Ecto neural progenitor cell (in vitro differentiated cells): Measurements from ENCODE around the gene CAMTA1.
A peak's percentile ranks its signal among the peaks of the same experiment; 100 is the strongest.

ENCODE experiments used
- DNase-seq: peaks from one replicate; pipeline ENCODE4 v3.0.0-alpha.2; 2018; ENCODE audit warnings: low spot score

Gene CAMTA1

DNA sequence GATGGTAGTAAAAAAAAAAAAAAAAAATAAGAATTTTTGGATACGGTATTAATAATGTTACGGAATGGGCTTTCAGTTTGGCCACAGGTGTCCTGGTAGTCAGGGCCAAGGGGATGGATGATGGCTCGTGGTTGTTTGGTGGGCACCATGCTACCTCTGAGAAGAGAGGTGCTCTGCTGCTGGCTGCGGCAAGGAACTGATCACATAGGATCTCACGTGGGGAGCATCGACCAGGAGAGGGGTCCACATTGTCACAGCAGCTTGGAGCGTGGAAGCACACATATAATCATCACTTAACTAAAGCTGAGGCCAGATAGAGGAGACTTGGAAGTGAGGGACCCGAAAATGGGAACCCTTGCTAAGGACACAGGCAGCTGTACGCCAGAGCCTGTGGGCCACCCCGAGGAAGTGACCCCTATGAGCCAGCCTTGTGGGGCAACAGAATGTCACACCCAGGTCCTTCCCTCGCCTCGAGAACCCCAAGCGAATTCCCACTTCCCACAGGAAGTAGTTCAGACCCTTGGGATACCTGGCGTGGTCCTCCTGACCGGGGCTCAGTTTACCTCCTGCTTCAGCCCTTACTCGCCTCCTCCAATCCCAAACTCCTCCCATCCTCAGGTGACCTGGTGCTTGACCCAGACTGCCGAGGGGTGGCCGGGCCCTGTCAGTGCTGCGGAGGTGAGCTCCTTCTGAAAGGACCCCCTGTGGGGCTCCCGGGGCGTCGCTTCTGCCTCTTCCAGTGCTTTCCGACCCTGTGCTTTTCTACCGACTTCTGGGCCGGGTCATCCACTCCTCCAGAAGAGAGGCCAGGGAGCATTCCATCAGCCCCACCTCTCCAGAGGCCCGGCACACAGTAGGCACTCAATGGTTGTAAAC lies 222.0 kb downstream of the CAMTA1 start:
- peak; percentile 35 for DNase-seq

DNA sequence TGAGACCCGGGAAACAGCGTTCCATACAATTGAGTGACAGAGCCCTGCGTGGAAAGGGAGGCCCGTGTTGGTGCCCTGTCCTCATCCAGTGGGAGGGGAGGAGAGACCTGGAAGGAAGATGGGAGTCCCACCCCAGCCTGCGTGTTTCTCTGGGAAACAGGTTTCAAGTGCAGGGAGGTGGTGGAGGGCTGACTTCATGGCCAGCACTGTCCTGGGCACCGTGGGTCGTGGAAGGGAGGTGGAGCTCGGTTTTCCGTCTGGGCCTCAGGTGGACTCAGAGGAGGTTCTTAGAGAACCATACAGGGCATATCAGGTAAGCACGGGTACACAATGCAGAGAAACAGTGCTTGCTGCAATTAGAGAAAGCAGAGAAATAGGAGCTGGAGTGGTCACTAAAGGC lies 222.6 kb downstream of the CAMTA1 start:
- DNase-seq: no peak

DNA sequence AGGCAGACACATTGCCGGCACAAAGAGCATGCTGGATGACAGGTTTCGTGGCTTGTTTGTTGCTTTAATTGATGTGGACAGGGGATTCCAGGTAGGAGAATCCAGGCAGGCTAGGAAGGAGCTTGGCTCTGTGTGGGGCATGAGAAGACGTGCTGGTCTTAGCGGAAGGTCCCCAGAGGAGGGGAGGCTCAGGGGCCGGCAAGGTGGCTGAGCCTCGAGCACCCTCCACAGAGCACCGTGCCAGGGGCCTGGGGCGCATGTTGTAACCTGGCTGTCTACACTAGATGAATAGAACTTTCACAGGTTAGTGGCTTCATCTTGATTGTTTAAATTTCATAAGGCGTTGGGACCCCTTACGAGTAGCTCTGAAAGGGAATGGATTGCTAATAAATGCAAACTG lies 223.1 kb downstream of the CAMTA1 start:
- peak; percentile 31 for DNase-seq

- DNase-seq: peak; percentile 39
Measured at GRCh38 chr1:7008975-7009740, 223.9 kb downstream of the CAMTA1 start.

- peak; percentile 24 for DNase-seq
Measured at GRCh38 chr1:7009741-7010525, 224.7 kb downstream of the CAMTA1 start.

DNA sequence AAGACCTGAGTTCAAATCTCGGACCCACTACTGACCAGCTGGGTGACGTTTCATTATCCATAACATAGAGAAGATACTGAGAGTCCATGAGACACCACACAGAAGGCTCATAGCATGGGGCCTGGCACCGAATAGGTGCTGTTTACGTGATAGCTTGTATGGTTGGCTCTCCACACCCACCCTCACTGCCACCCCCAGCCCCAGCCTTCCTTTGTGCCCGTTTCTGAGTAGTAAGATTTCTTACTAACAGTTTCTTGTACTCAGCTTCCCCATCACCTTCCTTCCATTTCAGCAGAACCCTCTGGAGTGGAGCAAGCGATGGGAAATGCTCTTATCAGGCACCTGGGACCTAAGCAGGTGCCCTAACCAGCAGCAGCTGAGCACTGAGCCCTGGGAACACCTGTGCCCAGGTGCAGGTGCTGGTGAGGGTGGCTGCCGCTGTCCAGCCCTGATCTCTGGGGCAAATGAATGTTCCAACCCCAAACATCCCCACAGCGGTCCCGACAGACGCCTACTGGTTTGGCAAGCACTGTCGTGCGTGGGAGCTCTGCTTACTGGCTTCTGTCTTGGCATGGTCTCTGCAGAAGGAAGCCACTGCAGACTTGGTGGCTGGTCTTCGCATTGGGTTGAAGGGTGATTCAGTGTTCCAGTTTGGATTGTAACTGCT lies 225.4 kb downstream of the CAMTA1 start:
- peak; percentile 21 for DNase-seq

DNA sequence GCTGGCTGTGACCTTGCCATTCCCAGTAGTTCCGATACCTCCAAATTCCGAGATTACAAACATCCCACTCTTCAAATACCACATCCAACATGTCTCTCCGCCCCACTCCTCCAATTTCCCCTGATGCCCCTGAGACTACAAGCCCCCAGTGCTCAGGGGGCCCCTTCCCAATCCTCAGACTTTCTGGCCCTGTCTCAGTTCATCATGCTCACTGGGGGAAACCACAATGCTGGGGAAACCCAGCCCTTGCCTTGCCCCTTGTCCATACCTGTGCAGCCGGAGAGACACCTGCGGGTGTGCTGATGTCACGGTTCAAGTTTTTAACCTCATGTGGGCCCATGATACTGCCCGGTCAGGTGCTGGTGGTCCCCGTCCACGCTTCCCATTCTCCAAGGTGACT lies 226.6 kb downstream of the CAMTA1 start:
- peak; percentile 14 for DNase-seq

DNA sequence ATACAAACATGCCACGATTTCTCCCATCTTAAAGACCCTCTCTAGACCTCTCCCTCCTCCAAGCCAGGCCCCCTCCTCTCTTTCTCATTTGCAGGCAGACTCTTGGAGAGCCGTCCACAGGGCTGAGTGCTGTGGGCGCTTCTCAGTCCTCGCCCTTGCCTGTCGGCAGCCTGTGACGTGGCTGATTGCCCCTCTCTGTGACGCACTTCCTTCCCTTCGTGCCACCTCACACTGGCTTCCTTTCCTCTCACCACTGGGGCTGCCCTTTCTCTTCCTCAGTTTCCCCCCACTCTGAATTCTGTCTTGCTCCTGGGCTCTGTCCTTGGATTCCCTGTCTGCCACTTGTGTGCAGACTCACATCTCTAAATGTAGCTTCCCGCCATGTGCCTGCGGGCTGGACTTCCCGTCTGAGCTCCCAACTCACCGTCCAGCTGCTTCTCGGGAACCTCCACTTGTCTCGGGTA lies 227.2 kb downstream of the CAMTA1 start:
- peak; percentile 23 for DNase-seq

DNA sequence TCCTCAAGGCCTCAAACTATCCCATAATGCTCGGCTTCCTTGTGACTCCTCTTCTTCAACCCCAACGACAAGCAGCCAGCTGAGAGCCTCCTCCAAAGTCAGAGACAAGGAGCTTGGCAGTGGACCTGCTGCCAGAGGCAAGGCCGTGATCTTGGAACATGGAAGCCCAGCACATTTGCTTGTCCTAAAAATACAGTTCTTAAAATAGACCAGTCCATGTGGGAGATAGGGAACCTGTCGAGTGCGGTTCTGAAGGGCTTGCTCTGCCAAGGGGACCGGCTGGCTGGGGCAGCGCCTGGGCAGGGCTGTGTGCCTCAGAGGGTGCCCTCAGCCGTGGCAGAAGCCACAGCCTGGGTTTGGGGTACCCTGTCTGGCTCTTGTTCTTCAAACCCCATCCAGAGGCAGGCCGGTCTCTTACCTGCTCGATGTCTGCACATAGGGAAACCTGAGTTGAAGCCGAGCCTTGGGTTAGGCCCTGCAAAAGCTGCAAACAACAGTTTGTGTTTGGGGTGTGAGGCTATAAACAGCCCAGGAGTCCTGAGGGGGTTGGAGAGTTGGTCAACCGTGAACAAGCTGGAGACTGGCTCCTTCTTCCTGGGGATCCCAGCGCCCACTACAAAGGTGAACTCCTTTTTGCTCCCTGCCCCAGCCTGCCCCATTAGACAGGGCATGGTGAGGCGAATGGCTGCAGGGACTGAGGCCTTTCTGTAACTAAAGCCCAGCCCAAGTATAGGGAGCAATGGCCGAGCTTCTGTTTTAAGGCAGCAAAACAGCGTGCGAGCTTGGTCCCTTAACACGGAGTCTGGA lies 228.8 kb downstream of the CAMTA1 start:
- DNase-seq: no peak

DNA sequence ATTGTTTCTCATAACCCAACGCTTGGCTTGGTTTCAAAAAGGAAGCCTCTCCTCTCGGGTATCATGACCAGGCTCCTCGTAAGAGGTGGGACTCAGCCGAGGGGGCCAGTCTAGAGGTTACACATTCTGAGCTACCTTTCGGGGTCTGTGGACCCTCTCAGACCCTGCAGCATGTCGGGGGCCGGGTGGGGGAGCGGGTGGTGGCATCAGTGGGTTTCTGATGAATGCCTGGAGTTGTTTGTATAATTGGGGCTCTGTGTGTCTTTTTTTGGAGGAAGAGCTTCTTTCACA lies 229.3 kb downstream of the CAMTA1 start:
- DNase-seq: no peak

GRCh38 chr1:7015022-7015421 lies 229.8 kb downstream of the CAMTA1 start:
- DNase-seq: no peak

GRCh38 chr1:7018351-7018750 lies 233.1 kb downstream of the CAMTA1 start:
- DNase-seq: no peak

GRCh38 chr1:7018826-7019225 lies 233.6 kb downstream of the CAMTA1 start:
- DNase-seq: no peak

DNA sequence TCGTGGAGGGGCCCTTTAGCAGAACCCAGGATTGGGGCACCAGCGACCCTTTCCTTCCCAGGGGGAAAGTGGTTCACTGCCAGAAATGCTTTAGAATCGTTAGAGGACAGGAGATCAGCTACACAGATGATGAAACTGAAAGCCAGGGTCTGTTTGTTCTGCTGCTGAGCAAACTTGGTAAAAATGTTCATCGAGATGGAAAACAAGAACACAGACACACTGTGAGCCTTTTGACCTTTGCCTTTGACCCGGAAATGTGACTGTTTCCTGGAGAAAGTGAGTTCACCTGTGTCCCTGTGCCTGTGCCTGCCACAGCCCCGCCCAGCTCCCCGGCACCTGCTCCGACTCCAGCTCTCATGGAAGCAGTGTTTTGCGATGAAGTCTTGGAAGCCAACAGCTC lies 234.3 kb downstream of the CAMTA1 start:
- no peak for DNase-seq

DNA sequence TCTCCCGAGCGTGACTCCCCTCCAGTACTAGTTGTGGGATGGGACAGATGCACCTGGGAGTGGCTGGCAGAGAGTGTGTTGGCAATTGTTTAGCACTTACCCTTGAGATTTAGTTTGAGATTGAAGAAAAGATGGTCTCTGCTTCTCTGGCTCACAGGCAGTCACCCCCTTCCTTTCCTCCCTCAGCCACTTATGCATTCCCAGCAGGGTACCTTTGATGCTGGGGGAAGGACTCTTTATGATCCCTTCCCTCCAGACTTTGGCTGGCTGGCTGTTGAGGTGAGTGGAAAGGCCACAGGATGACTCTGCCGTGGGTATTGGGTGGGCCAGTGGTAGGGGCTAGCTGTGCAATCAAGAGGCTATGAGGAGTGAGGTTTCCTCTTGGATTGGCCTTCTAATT lies 236.8 kb downstream of the CAMTA1 start:
- no peak for DNase-seq

GRCh38 chr1:7025013-7025412 lies 239.8 kb downstream of the CAMTA1 start:
- DNase-seq: no peak

DNA sequence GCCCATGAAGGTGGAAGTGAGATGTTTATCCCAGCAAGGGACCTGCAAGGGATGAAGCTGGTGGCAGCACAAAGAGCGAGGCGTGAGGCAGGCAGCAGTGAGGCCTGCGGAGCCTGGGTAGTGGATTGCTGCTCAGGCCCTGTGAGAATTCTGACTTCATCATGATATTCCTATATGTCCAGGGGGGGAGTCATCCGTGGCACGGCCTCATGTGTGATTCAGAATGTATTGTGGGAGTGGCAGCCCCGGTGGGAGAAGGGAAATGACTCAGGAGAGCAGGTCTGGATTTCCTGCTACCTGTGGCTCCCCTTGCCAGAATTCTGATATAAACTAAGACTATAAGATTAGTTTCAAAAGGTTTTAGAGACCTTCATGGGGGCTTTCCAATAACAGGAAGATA lies 240.9 kb downstream of the CAMTA1 start:
- DNase-seq: no peak

GRCh38 chr1:7032992-7033391 lies 247.7 kb downstream of the CAMTA1 start:
- no peak for DNase-seq

DNA sequence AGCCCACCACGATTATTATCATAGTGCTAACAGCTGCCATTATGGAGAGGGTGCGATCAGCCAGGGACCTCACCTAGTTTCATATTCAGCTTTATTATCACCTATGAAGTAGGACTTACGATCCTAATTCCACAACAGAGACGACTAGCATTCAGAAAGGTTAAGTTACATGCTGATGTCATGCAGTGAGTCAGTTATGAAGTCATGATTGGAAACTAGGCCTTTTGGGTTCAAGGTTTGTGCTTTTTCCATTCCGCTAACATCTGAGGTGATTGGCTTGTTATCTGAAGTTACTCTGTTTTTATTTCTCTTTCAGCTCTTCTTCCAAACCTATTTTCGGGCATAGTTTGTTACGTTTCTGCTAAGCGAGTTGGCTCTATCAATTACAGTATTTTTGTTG lies 251.1 kb downstream of the CAMTA1 start:
- DNase-seq: no peak

DNA sequence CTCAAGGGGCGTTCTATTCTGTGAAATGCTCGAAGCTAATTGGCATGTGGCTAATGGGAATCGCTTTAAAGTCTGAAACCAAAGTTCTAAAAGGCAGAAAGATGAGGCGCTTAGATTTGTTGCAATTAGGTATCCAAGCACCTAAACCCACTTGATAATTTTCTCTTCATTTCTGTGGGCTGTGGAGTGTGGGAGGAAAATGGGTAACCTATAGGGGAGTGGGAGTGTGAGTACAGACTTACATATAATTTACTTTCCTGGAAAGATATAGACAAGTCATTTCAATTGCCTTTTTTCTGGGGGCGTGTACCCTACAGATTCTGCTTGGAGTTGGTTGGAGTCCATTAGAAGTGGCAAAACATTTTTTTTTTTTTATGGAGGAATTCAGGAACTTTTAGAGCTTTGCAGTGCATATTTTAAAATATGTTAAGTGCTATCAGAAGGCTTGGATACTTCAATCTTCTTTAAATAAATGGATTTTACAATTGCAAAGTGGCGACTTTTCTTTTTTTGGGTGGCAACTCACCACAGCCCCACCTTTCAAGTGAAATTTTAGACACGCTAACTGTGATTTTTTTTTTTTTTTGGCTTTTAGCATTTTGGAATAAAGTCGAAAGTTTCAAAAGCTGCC lies 254.5 kb downstream of the CAMTA1 start:
- no peak for DNase-seq
